K562 (cell line): Measurements from ENCODE around the gene HSF2BP. TPM values are rescaled to one million over a fixed set of nuclear protein-coding genes. Genes with fewer than 3 reads are reported as not detected.

Experiments used
- ATAC-seq: fragments of 200-7000 bp; cut with Tn5 transposase; 3 replicates; pipeline ENCODE4 v1.9.1; 2020; ENCODE audit warnings: moderate library complexity
- BruUV-seq: library from RNA; stranded (reverse); fragments of 400-500 nt; replicated peaks from 2 replicates; lab custom pipeline; 2021; lab: Mats Ljungman, UMichigan
- CTCF ChIA-PET: fragments of 300-600 bp; formaldehyde crosslinking; extraction: SDS; loops from one replicate; lab custom pipeline; 2021; ENCODE audit warnings: low intra/inter-chr PET ratio; lab: Yijun Ruan, JAX
- POLR2A ChIA-PET: fragments of 300-600, 350-650 bp; sonication (Branson Sonifier 250); formaldehyde crosslinking; extraction: SDS; loops from one replicate; lab custom pipeline; 2021; ENCODE audit warnings: antibody characterized with exemption, inconsistent platforms; lab: Yijun Ruan, JAX
- DNase-seq, 4 experiments: peaks; one replicate each; pipeline versions ENCODE4 v3.0.0 to v3.0.0-alpha.2; 2011 to 2018; ENCODE audit warnings: low spot score in 3 of 4, mixed read lengths in 3 of 4; ENCODE audit errors: extremely low read depth in 1 of 4
- FAIRE-seq: peaks from 2 replicates; lab custom pipeline; 2011; peaks lifted over from hg19 to GRCh38; lab: Jason Lieb, UNC
- H2AFZ ChIP-seq: 2 replicates; pipeline ENCODE4 v1.6.0; 2011; ENCODE audit warnings: low read depth, low read length, control low read depth, inconsistent platforms
- H3K27ac ChIP-seq: fragments of 200-600 bp; 3 replicates; pipeline ENCODE4 v1.8.0; 2011; ENCODE audit warnings: low read depth, mild to moderate bottlenecking, control low read depth, inconsistent platforms, low read length, moderate library complexity, mixed read lengths; ENCODE audit errors: extremely low read depth
- H3K27me3 ChIP-seq, 2 experiments: fragments of 300-600 bp in 1 of 2; 2 replicates in 1 of 2; 3 replicates in 1 of 2; pipeline versions ENCODE4 v1.6.0 to v1.8.0; 2011; ENCODE audit warnings: inconsistent platforms in 2 of 2, low read length in 2 of 2, mild to moderate bottlenecking in 1 of 2, mixed read lengths in 1 of 2, moderate library complexity in 1 of 2; ENCODE audit not compliant: control insufficient read depth in 2 of 2, insufficient read depth in 2 of 2
- H3K36me3 ChIP-seq: fragments of 300-600 bp; 3 replicates; pipeline ENCODE4 v1.8.0; 2011; ENCODE audit warnings: mild to moderate bottlenecking, low read length, inconsistent platforms; ENCODE audit not compliant: control insufficient read depth, insufficient read depth
- H3K4me1 ChIP-seq, 2 experiments: fragments of 200-600 bp in 1 of 2; replicated peaks in 1 of 2; 2 replicates in 1 of 2; 3 replicates in 1 of 2; pipeline versions ENCODE4 v1.5.1 to v1.8.0; 2011; ENCODE audit warnings: inconsistent platforms in 2 of 2, low read length in 2 of 2, mild to moderate bottlenecking in 1 of 2, mixed read lengths in 1 of 2, moderate library complexity in 1 of 2; ENCODE audit not compliant: control insufficient read depth in 2 of 2, insufficient read depth in 2 of 2
- H3K4me2 ChIP-seq: 2 replicates; pipeline ENCODE4 v1.6.1; 2011; ENCODE audit warnings: low read length, control low read depth, inconsistent platforms, mixed read lengths; ENCODE audit not compliant: insufficient read depth
- H3K4me3 ChIP-seq: fragments of 200-600 bp; sonication (generic), shearing (Covaris generic); 2 replicates; pipeline ENCODE4 v1.5.1; 2016; ENCODE audit warnings: control low read depth, inconsistent platforms
- H3K79me2 ChIP-seq: fragments of 200-600 bp; 3 replicates; pipeline ENCODE4 v1.8.0; 2011; ENCODE audit warnings: low read length, inconsistent platforms; ENCODE audit not compliant: control insufficient read depth, insufficient read depth
- H3K9ac ChIP-seq, 2 experiments: 2 replicates each; pipeline versions ENCODE4 v1.6.0 to v1.6.1; 2011; ENCODE audit warnings: low read depth in 2 of 2, low read length in 2 of 2, control low read depth in 1 of 2, inconsistent platforms in 1 of 2, mild to moderate bottlenecking in 1 of 2, mixed read lengths in 1 of 2; ENCODE audit not compliant: insufficient read depth in 1 of 2
- H3K9me1 ChIP-seq: one replicate; pipeline ENCODE4 v1.6.0; 2011; ENCODE audit warnings: inconsistent platforms, mild to moderate bottlenecking, low read length, moderate library complexity; ENCODE audit not compliant: control insufficient read depth, insufficient read depth
- H3K9me3 ChIP-seq: replicated peaks from 2 replicates; pipeline ENCODE4 v1.5.1; 2011; ENCODE audit warnings: low read depth, low read length, inconsistent platforms; ENCODE audit not compliant: control insufficient read depth, insufficient read depth
- H4K20me1 ChIP-seq: replicated peaks from 2 replicates; pipeline ENCODE4 v1.6.1; 2011; ENCODE audit warnings: low read length, inconsistent platforms, mixed read lengths; ENCODE audit not compliant: control insufficient read depth, insufficient read depth
- DIDO1 ChIP-seq: fragments of 450-650 bp; IDR thresholded peaks from 2 replicates; pipeline ENCODE4 v1.6.1; 2016; ENCODE audit warnings: low read depth, missing biosample characterization, missing genetic modification characterization
- FUS ChIP-seq: fragments of 200-400 bp; formaldehyde crosslinking; optimal IDR thresholded peaks from 2 replicates; pipeline ENCODE3; 2017; ENCODE audit warnings: low read depth, low read length
- GABPB2 ChIP-seq: fragments of 250-450 bp; sonication (Bioruptor Pico); conservative IDR thresholded peaks from 2 replicates; pipeline ENCODE4 v1.5.1; 2021; ENCODE audit warnings: mild to moderate bottlenecking
- HCFC1 ChIP-seq: IDR thresholded peaks from 2 replicates; pipeline ENCODE4 v1.6.1; 2012; ENCODE audit warnings: low read depth, low read length, improper control_type of control experiment
- NR2F6 ChIP-seq: fragments of 450-650 bp; formaldehyde crosslinking; IDR thresholded peaks from 2 replicates; pipeline ENCODE4 v1.4.0; 2020; ENCODE audit warnings: mild to moderate bottlenecking
- SOX6 ChIP-seq: fragments of 450-650 bp; IDR thresholded peaks from 2 replicates; pipeline ENCODE4 v1.6.1; 2014; ENCODE audit warnings: mild to moderate bottlenecking
- SUPT5H ChIP-seq: fragments of 450-650 bp; IDR thresholded peaks from 2 replicates; pipeline ENCODE4 v1.6.1; 2016
- YBX1 ChIP-seq: fragments of 450-650 bp; IDR thresholded peaks from 2 replicates; pipeline ENCODE4 v1.7.1; 2016; ENCODE audit warnings: mild to moderate bottlenecking
- ZNF175 ChIP-seq: fragments of 200-800 bp; sonication (Bioruptor generic); IDR thresholded peaks from 2 replicates; pipeline ENCODE4 v1.6.1; 2016; ENCODE audit warnings: low read depth, mild to moderate bottlenecking, missing genetic modification characterization, missing compliant biosample characterization
- ZNF785 ChIP-seq: fragments of 250-450 bp; sonication (Bioruptor Pico); IDR thresholded peaks from 2 replicates; pipeline ENCODE4 v1.4.0; 2020; ENCODE audit warnings: mild to moderate bottlenecking
- WGBS: fragments of 100-300 bp; shearing (Covaris generic); methylation state at CpG from one replicate; pipeline ENCODE4 v1.1.6; 2016; ENCODE audit warnings: low coverage, mixed read lengths; ENCODE audit not compliant: insufficient coverage; ENCODE audit errors: missing lambda C conversion rate; 5-methylcytosine and 5-hydroxymethylcytosine counted together
- in situ Hi-C: fragments of 300-500 bp; cut with MboI; formaldehyde crosslinking; loops from 4 replicates; pipeline ENCODE4 v1.15.0; 2018; ENCODE audit warnings: inconsistent platforms, mixed read lengths
- intact Hi-C: fragments of 100-400 bp; cut with micrococcal nuclease; formaldehyde crosslinking; loops from 2 replicates; pipeline ENCODE4 v1.14.2; 2022
- polyA plus RNA-seq, 8 experiments: library from polyadenylated mRNA; depleted of rRNA in 4 of 8; stranded (reverse) in 5 of 8; unstranded in 3 of 8; fragments of >200 nt; fragmentation: Nextera tagmentation in 2 of 8; fragmentation: Illumina TruSeq in 1 of 8; extraction: Ambion mirVana in 2 of 8; extraction: Trizol in 1 of 8; gene quantifications; 2 replicates each; pipeline versions ENCODE4 v1.2.1 to v1.2.3, GENCODE V29; 2011 to 2014; ENCODE audit warnings: inconsistent platforms in 1 of 8, missing spikeins in 1 of 8
- total RNA-seq, 7 experiments: library from RNA; depleted of rRNA in 6 of 7; stranded (reverse); fragments of >200 nt in 6 of 7; fragmentation: Illumina TruSeq in 2 of 7; extraction: Trizol in 2 of 7; gene quantifications; 2 replicates each; pipeline versions ENCODE4 v1.2.1 to v1.2.3, GENCODE V29; 2011 to 2021; ENCODE audit warnings: low replicate concordance in 1 of 7
- TF ChIP-seq, protein P1 (sequence below): sonication (generic); formaldehyde crosslinking; IDR thresholded peaks from 2 replicates; pipeline ENCODE4 v1.9.0; 2022; ENCODE audit warnings: mild to moderate bottlenecking, missing genetic modification reagents
- TF ChIP-seq, protein P2 (sequence below): IDR thresholded peaks from 2 replicates; pipeline ENCODE4 v1.6.1; 2016; ENCODE audit warnings: missing genetic modification characterization, missing compliant biosample characterization

The HSF2BP gene
- total and polyA plus RNA-seq, 9 of the 15 experiments (the other 6 are each of a cell fraction or from before 2014, with no cell fraction given), result 0.04 to 0.57 (median 0.20) TPM; not detected in 2

DNA sequence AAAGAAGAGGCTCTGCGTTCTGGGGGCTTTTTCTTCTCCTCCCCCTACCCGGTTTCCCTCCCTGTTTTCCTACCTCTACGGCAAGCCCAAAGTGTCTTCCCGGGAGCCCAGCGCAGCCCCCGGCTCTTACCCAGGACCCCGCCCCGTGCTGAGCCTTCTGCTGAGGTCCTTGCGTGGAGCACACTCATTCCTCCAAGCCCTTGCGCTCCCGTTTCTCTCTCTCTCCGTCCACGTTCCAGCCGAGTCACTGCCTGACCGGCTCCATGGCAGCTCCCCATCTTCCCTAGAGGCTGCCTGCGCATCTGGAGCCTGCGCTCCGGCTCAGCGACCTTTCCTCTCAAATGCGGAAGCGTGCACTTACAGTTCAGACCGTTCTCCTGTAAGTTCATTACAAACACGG, 34.7 kb upstream of the HSF2BP start:
- no peak for DNase-seq
- no TSS peak for BruUV-seq
- Histone ChIP-seq H3K79me2 (no peaks in the 10 kb centered on the region), H4K20me1 (no peaks in the 10 kb centered on the region), H3K36me3 (peaks cover 78% of the 10 kb centered on the region), H3K9ac (no peak overlapping the region), H3K27me3 (no peaks in the 10 kb centered on the region), H2AFZ (no peak overlapping the region), H3K4me1 (peaks cover 13 to 22% of the 10 kb centered on the region in 2 experiments; a peak in 4 of 5 replicates), H3K4me3 (no peak overlapping the region), H3K27ac (no peak overlapping the region), H3K9me3 (no peaks in the 10 kb centered on the region), H3K9me1 (no peaks in the 10 kb centered on the region), H3K4me2 (no peak overlapping the region)
- ChIA-PET CTCF (no interaction called here), POLR2A (interaction anchor here (1.0 kb wide), 1 partner anchor 26 kb away, joined by 3 read pairs; no protein-coding TSS in a partner anchor)
- FAIRE-seq, result no peak
- TF ChIP-seq GABPB2 (no peak), ZNF785 (CRISPR knock-in tag) (no peak), SOX6 (no peak), DIDO1 (no peak), FUS (no peak), HCFC1 (no peak), YBX1 (no peak), NR2F6 (CRISPR knock-in tag) (no peak), SUPT5H (no peak), ZNF175 (CRISPR knock-in tag) (no peak)
- TF ChIP-seq, protein P1, sequence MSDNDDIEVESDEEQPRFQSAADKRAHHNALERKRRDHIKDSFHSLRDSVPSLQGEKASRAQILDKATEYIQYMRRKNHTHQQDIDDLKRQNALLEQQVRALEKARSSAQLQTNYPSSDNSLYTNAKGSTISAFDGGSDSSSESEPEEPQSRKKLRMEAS (CRISPR knock-in tag), result no peak
- TF ChIP-seq, protein P2, sequence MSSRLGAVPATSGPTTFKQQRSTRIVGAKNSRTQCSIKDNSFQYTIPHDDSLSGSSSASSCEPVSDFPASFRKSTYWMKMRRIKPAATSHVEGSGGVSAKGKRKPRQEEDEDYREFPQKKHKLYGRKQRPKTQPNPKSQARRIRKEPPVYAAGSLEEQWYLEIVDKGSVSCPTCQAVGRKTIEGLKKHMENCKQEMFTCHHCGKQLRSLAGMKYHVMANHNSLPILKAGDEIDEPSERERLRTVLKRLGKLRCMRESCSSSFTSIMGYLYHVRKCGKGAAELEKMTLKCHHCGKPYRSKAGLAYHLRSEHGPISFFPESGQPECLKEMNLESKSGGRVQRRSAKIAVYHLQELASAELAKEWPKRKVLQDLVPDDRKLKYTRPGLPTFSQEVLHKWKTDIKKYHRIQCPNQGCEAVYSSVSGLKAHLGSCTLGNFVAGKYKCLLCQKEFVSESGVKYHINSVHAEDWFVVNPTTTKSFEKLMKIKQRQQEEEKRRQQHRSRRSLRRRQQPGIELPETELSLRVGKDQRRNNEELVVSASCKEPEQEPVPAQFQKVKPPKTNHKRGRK, result no peak
- in situ Hi-C loops, result no loop called here
- 91% methylated on average over 19 of the region's 23 CpGs for WGBS
- intact Hi-C loops, result no loop called here
- no peak for ATAC-seq
